T-helper 2 cell treated with Interferon-gamma antibody and Interleukin-4, amounts not matched to agents 100 ng/mL and 5 ng/mL, for 36 hours (primary cell): ENCODE data around the gene STK4. TPM values are rescaled to one million over a fixed set of nuclear protein-coding genes. Genes with fewer than 3 reads are reported as not detected.
"Not testable (repeated sequence)": the region's sequence is repeated elsewhere in the genome, so short reads cannot be mapped to it uniquely, and the experiment has no call there.

Experiments used
- intact Hi-C: fragments of 100-400 bp; cut with micrococcal nuclease; formaldehyde crosslinking; loops from one replicate; pipeline ENCODE4 v1.15.1; 2023
- total RNA-seq: library from RNA; stranded (reverse); gene quantifications from 2 replicates; pipeline ENCODE4 v1.2.3, GENCODE V29; 2022

The STK4 gene
- total RNA-seq, 1 donor from 2014 or later, result 175 TPM

- intact Hi-C loops, result no loop called here
Measured at GRCh38 chr20:45019762-45020123, 53.4 kb downstream of the STK4 start.

GRCh38 chr20:45020236-45020886, 54.0 kb downstream of the STK4 start:
- intact Hi-C loops, result no loop called here

GRCh38 chr20:45021631-45022030, 55.3 kb downstream of the STK4 start:
- intact Hi-C loops, result no loop called here

- intact Hi-C loops, result not testable (repeated sequence)
Measured at GRCh38 chr20:45023140-45023539, 56.8 kb downstream of the STK4 start.

GRCh38 chr20:45028424-45029136, 62.3 kb downstream of the STK4 start:
- intact Hi-C loops, result no loop called here

GRCh38 chr20:45029884-45030283, 63.6 kb downstream of the STK4 start:
- intact Hi-C loops, result no loop called here

GRCh38 chr20:45032276-45032675, 66.0 kb downstream of the STK4 start:
- intact Hi-C loops, result no loop called here

- intact Hi-C loops, result no loop called here
Measured at GRCh38 chr20:45032781-45033180, 66.5 kb downstream of the STK4 start.

GRCh38 chr20:45034436-45034835, 68.1 kb downstream of the STK4 start:
- intact Hi-C loops, result no loop called here

- intact Hi-C loops, result no loop called here
Measured at GRCh38 chr20:45036044-45036755, 69.9 kb downstream of the STK4 start.

- intact Hi-C loops, result no loop called here
Measured at GRCh38 chr20:45037050-45037449, 70.7 kb downstream of the STK4 start.

- intact Hi-C loops, result no loop called here
Measured at GRCh38 chr20:45037635-45038034, 71.3 kb downstream of the STK4 start.

- intact Hi-C loops, result no loop called here
Measured at GRCh38 chr20:45038745-45039474, 72.6 kb downstream of the STK4 start.

- intact Hi-C loops, result no loop called here
Measured at GRCh38 chr20:45039475-45039820, 73.1 kb downstream of the STK4 start.

GRCh38 chr20:45041464-45042337, 75.4 kb downstream of the STK4 start:
- intact Hi-C loops, result no loop called here

GRCh38 chr20:45042978-45043377, 76.7 kb downstream of the STK4 start:
- intact Hi-C loops, result no loop called here

- intact Hi-C loops, result loop anchor here (2.0 kb wide), 1 partner anchor 53 kb away; no protein-coding TSS in a partner anchor
Measured at GRCh38 chr20:45044084-45044573, 77.8 kb downstream of the STK4 start.

- intact Hi-C loops, result loop anchor here (2.0 kb wide), 1 partner anchor 52 kb away; no protein-coding TSS in a partner anchor
Measured at GRCh38 chr20:45044601-45045000, 78.3 kb downstream of the STK4 start.

- intact Hi-C loops, result no loop called here
Measured at GRCh38 chr20:45047581-45048119, 81.3 kb downstream of the STK4 start.

GRCh38 chr20:45049438-45049837, 83.1 kb downstream of the STK4 start:
- intact Hi-C loops, result no loop called here
